ENCODE measurements around the gene SLC16A13. TPM values are rescaled to one million over a fixed set of nuclear protein-coding genes. Genes with fewer than 3 reads are reported as not detected.

The SLC16A13 gene
- total RNA-seq, 2 donors from 2014 or later, result 0.70 to 0.71 TPM

DNA sequence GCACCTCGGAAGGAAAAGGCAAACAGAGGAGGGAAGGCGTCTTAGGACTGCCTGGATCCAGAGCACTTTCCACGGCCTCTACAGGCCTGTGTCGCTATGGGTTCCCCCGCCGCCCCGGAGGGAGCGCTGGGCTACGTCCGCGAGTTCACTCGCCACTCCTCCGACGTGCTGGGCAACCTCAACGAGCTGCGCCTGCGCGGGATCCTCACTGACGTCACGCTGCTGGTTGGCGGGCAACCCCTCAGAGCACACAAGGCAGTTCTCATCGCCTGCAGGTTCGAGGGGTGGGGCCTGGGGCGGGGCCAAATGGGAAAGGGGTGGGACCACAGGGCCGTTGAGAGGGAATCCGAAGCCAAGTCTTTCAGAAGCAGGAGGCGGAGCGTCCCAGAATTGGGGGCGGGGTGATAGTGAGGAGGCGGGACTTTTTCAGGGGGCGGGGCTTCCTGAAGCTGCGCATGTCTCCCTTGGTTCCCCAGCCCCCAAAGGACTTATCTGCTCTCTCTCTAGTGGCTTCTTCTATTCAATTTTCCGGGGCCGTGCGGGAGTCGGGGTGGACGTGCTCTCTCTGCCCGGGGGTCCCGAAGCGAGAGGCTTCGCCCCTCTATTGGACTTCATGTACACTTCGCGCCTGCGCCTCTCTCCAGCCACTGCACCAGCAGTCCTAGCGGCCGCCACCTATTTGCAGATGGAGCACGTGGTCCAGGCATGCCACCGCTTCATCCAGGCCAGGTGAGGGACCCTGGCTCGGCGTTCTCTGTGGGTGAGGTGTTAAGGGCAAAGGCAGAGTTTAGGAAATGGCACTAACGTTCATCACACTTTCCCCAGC is 12.0 kb upstream of the SLC16A13 start:
- DNase-seq (ENCODE audit: low spot score), result peak; percentile 94
- peaks cover 0 to 52% of the 10 kb centered on the region in 2 donors for H3K4me1 ChIP-seq

DNA sequence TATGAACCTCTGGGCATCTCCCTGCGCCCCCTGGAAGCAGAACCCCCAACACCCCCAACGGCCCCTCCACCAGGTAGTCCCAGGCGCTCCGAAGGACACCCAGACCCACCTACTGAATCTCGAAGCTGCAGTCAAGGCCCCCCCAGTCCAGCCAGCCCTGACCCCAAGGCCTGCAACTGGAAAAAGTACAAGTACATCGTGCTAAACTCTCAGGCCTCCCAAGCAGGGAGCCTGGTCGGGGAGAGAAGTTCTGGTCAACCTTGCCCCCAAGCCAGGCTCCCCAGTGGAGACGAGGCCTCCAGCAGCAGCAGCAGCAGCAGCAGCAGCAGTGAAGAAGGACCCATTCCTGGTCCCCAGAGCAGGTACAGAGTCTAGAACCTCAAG is 11.4 kb upstream of the SLC16A13 start:
- no peaks in the 10 kb centered on the region for H3K9me3 ChIP-seq
- H3K27ac ChIP-seq, result peak overlapping the region in 1 of 2 donors; percentile 3
- peaks cover 0 to 52% of the 10 kb centered on the region in 2 donors for H3K4me1 ChIP-seq
- no peaks in the 10 kb centered on the region for H3K36me3 ChIP-seq
- TF ChIP-seq, protein P1, sequence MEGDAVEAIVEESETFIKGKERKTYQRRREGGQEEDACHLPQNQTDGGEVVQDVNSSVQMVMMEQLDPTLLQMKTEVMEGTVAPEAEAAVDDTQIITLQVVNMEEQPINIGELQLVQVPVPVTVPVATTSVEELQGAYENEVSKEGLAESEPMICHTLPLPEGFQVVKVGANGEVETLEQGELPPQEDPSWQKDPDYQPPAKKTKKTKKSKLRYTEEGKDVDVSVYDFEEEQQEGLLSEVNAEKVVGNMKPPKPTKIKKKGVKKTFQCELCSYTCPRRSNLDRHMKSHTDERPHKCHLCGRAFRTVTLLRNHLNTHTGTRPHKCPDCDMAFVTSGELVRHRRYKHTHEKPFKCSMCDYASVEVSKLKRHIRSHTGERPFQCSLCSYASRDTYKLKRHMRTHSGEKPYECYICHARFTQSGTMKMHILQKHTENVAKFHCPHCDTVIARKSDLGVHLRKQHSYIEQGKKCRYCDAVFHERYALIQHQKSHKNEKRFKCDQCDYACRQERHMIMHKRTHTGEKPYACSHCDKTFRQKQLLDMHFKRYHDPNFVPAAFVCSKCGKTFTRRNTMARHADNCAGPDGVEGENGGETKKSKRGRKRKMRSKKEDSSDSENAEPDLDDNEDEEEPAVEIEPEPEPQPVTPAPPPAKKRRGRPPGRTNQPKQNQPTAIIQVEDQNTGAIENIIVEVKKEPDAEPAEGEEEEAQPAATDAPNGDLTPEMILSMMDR (IDR thresholded peaks at IDR 0.05), result no peak
- no peak for DNase-seq (ENCODE audit: low spot score)
- peaks cover 0 to 5% of the 10 kb centered on the region in 2 donors for H3K27me3 ChIP-seq
- peak overlapping the region in 1 of 2 donors; percentile 47 for H3K4me3 ChIP-seq

More for the DNA sequence above, 12.0 kb upstream of the SLC16A13 start:
- Histone ChIP-seq H3K27me3 (peaks cover 0 to 5% of the 10 kb centered on the region in 2 donors), H3K36me3 (no peaks in the 10 kb centered on the region), H3K9me3 (no peaks in the 10 kb centered on the region), H3K4me3 (peak overlapping the region; percentile 35 to 47), H3K27ac (peak overlapping the region; percentile 85 to 87)
- TF ChIP-seq, protein P1 (IDR thresholded peaks at IDR 0.05), result no peak

DNA sequence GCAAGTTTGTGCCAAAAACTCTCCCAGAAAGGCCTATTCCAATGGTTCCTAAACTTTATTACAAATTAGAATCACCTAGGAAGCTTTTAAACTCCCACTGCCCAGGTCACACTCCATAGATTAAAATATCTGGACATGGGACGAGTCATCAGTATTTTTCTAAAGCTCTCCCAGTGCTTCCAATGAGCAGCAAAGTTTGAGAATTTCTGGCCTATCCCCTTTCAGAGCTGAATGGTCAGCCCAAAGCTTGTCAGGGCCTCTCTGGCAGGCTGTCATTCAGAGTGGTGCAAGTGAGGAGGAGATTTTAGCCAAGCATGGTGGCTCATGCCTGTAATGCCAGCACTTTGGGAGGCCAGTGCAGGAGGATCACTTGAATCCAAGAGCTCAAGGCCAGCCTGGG is 10.6 kb upstream of the SLC16A13 start:
- DNase-seq (ENCODE audit: low spot score), result no peak
- peaks cover 0 to 5% of the 10 kb centered on the region in 2 donors for H3K27me3 ChIP-seq
- TF ChIP-seq, protein P1 (IDR thresholded peaks at IDR 0.05), result no peak
- no peaks in the 10 kb centered on the region for H3K36me3 ChIP-seq
- peaks cover 0 to 52% of the 10 kb centered on the region in 2 donors for H3K4me1 ChIP-seq
- H3K9me3 ChIP-seq, result no peaks in the 10 kb centered on the region
- no peak overlapping the region for H3K27ac ChIP-seq
- no peak overlapping the region for H3K4me3 ChIP-seq

DNA sequence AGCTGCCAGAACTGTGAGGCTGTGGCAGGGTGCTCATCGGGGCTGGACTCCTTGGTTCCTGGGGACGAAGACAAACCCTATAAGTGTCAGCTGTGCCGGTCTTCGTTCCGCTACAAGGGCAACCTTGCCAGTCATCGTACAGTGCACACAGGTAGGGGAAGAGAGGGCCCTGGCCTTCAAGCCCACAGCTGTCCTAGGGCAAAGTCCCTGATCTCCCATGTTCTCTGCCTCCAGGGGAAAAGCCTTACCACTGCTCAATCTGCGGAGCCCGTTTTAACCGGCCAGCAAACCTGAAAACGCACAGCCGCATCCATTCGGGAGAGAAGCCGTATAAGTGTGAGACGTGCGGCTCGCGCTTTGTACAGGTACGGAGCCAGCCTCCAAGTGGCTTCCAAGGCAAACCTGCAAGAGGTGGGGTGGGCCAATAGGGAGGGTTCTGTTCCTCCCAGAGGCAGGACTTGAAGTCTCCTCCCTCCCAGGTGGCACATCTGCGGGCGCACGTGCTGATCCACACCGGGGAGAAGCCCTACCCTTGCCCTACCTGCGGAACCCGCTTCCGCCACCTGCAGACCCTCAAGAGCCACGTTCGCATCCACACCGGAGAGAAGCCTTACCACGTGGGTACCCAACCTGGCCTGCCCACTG is 9.2 kb upstream of the SLC16A13 start:
- Histone ChIP-seq H3K4me1 (peaks cover 0 to 45% of the 10 kb centered on the region in 2 donors), H3K9me3 (no peaks in the 10 kb centered on the region), H3K27ac (peak overlapping the region; percentile 29 to 36), H3K27me3 (peaks cover 0 to 5% of the 10 kb centered on the region in 2 donors), H3K36me3 (no peaks in the 10 kb centered on the region), H3K4me3 (no peak overlapping the region)
- TF ChIP-seq, protein P1 (IDR thresholded peaks at IDR 0.05), result no peak
- no peak for DNase-seq (ENCODE audit: low spot score)

DNA sequence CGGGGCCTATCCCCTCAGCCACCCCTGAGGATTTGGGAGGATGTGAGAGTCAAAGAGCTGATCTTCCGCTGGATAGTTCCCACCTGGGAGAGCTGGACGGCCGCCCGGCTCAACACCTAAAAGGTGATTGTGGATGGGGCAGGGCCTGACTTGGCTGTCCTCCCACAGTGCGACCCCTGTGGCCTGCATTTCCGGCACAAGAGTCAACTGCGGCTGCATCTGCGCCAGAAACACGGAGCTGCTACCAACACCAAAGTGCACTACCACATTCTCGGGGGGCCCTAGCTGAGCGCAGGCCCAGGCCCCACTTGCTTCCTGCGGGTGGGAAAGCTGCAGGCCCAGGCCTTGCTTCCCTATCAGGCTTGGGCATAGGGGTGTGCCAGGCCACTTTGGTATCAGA is 8.5 kb upstream of the SLC16A13 start:
- H3K27ac ChIP-seq, result peak overlapping the region; percentile 36 to 53

More for the DNA sequence above, 8.5 kb upstream of the SLC16A13 start:
- Histone ChIP-seq H3K27me3 (peaks cover 0 to 4% of the 10 kb centered on the region in 2 donors), H3K4me3 (no peak overlapping the region), H3K4me1 (peaks cover 0 to 38% of the 10 kb centered on the region in 2 donors), H3K9me3 (no peaks in the 10 kb centered on the region), H3K36me3 (no peaks in the 10 kb centered on the region)
- DNase-seq (ENCODE audit: low spot score), result no peak
- TF ChIP-seq, protein P1 (IDR thresholded peaks at IDR 0.05), result no peak
